ENCODE data around the gene HOXC6.

DNA sequence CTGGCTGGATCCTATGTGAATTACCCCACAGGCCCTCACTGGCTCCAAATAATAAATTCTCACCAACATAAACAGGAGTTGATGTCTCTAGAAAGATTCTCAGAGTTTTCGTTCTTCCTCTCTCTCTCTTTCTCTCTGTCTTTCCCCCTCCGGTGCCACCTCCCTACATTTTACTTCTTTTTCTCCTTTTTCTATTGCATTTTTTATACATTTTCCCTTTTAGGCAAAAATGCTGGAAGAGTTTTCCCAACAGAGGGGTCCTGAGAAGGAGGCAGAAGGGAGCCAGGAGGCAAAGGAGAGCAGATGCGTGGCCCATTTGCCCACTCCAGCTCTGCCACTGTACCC, 826 bp upstream of the HOXC6 start:
- TF ChIP-seq, protein P1, sequence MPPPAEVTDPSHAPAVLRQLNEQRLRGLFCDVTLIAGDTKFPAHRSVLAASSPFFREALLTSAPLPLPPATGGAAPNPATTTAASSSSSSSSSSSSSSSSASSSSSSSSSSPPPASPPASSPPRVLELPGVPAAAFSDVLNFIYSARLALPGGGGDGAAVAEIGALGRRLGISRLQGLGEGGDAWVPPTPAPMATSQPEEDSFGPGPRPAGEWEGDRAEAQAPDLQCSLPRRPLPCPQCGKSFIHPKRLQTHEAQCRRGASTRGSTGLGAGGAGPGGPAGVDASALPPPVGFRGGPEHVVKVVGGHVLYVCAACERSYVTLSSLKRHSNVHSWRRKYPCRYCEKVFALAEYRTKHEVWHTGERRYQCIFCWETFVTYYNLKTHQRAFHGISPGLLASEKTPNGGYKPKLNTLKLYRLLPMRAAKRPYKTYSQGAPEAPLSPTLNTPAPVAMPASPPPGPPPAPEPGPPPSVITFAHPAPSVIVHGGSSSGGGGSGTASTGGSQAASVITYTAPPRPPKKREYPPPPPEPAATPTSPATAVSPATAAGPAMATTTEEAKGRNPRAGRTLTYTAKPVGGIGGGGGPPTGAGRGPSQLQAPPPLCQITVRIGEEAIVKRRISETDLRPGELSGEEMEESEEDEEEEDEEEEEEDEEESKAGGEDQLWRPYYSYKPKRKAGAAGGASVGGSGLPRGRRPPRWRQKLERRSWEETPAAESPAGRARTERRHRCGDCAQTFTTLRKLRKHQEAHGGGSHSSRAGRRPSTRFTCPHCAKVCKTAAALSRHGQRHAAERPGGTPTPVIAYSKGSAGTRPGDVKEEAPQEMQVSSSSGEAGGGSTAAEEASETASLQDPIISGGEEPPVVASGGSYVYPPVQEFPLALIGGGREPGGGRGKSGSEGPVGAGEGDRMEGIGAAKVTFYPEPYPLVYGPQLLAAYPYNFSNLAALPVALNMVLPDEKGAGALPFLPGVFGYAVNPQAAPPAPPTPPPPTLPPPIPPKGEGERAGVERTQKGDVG (CRISPR knock-in tag; IDR thresholded peaks at IDR 0.05; ENCODE audit: borderline replicate concordance): no peak
- TF ChIP-seq CENPT (CRISPR knock-in tag; IDR thresholded peaks at IDR 0.05; ENCODE audit: low read depth) (no peak), JUND (CRISPR knock-in tag; IDR thresholded peaks at IDR 0.05) (no peak), ZNF121 (CRISPR knock-in tag; IDR thresholded peaks at IDR 0.05) (no peak), ZNF780A (CRISPR knock-in tag; IDR thresholded peaks at IDR 0.05) (no peak), NCOR1 (IDR thresholded peaks at IDR 0.05; ENCODE audit: borderline replicate concordance, low read length) (no peak), ZBTB21 (CRISPR knock-in tag; IDR thresholded peaks at IDR 0.05) (no peak), MYNN (CRISPR knock-in tag; IDR thresholded peaks at IDR 0.05; ENCODE audit: low read depth) (no peak), MTA1 (CRISPR knock-in tag; IDR thresholded peaks at IDR 0.05; ENCODE audit: borderline replicate concordance) (no peak), ZNF766 (CRISPR knock-in tag; IDR thresholded peaks at IDR 0.05; ENCODE audit: borderline replicate concordance) (no peak)
- TF ChIP-seq, protein P2, sequence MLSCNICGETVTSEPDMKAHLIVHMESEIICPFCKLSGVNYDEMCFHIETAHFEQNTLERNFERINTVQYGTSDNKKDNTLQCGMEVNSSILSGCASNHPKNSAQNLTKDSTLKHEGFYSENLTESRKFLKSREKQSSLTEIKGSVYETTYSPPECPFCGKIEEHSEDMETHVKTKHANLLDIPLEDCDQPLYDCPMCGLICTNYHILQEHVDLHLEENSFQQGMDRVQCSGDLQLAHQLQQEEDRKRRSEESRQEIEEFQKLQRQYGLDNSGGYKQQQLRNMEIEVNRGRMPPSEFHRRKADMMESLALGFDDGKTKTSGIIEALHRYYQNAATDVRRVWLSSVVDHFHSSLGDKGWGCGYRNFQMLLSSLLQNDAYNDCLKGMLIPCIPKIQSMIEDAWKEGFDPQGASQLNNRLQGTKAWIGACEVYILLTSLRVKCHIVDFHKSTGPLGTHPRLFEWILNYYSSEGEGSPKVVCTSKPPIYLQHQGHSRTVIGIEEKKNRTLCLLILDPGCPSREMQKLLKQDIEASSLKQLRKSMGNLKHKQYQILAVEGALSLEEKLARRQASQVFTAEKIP (CRISPR knock-in tag; IDR thresholded peaks at IDR 0.05; ENCODE audit: borderline replicate concordance): no peak
- TF ChIP-seq, protein P3, sequence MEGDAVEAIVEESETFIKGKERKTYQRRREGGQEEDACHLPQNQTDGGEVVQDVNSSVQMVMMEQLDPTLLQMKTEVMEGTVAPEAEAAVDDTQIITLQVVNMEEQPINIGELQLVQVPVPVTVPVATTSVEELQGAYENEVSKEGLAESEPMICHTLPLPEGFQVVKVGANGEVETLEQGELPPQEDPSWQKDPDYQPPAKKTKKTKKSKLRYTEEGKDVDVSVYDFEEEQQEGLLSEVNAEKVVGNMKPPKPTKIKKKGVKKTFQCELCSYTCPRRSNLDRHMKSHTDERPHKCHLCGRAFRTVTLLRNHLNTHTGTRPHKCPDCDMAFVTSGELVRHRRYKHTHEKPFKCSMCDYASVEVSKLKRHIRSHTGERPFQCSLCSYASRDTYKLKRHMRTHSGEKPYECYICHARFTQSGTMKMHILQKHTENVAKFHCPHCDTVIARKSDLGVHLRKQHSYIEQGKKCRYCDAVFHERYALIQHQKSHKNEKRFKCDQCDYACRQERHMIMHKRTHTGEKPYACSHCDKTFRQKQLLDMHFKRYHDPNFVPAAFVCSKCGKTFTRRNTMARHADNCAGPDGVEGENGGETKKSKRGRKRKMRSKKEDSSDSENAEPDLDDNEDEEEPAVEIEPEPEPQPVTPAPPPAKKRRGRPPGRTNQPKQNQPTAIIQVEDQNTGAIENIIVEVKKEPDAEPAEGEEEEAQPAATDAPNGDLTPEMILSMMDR (CRISPR knock-in tag; IDR thresholded peaks at IDR 0.05): no peak
- TF ChIP-seq, protein P4, sequence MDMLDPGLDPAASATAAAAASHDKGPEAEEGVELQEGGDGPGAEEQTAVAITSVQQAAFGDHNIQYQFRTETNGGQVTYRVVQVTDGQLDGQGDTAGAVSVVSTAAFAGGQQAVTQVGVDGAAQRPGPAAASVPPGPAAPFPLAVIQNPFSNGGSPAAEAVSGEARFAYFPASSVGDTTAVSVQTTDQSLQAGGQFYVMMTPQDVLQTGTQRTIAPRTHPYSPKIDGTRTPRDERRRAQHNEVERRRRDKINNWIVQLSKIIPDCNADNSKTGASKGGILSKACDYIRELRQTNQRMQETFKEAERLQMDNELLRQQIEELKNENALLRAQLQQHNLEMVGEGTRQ (IDR thresholded peaks at IDR 0.05; ENCODE audit: low read depth, low read length): no peak
- TF ChIP-seq, protein P4 (CRISPR knock-in tag; IDR thresholded peaks at IDR 0.05; ENCODE audit: borderline replicate concordance): no peak
- TF ChIP-seq, protein P5, sequence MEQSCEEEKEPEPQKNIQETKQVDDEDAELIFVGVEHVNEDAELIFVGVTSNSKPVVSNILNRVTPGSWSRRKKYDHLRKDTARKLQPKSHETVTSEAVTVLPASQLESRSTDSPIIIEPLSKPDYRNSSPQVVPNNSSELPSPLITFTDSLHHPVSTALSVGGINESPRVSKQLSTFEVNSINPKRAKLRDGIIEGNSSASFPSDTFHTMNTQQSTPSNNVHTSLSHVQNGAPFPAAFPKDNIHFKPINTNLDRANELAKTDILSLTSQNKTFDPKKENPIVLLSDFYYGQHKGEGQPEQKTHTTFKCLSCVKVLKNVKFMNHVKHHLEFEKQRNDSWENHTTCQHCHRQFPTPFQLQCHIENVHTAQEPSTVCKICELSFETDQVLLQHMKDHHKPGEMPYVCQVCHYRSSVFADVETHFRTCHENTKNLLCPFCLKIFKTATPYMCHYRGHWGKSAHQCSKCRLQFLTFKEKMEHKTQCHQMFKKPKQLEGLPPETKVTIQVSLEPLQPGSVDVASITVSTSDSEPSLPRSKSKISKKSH (CRISPR knock-in tag; IDR thresholded peaks at IDR 0.05; ENCODE audit: borderline replicate concordance): no peak

Measured in HepG2 (cell line).